GM12878 (cell line): ENCODE measurements around the gene STK10. TPM values are rescaled to one million over a fixed set of nuclear protein-coding genes. Genes with fewer than 3 reads are reported as not detected.

Experiments used
- ATF7 ChIP-seq: fragments of 450-650 bp; IDR thresholded peaks from 2 replicates; pipeline ENCODE4 v1.6.1; 2016; ENCODE audit warnings: low read depth, mild to moderate bottlenecking
- BCL11A ChIP-seq: IDR thresholded peaks from 2 replicates; pipeline ENCODE4 v1.6.1; 2011; ENCODE audit warnings: low read depth, low read length
- BRCA1 ChIP-seq: IDR thresholded peaks from 2 replicates; pipeline ENCODE4 v1.6.1; 2011; ENCODE audit warnings: low read depth, low read length, improper control_type of control experiment
- CHD4 ChIP-seq: fragments of 200-600 bp; sonication (generic); IDR thresholded peaks from 2 replicates; pipeline ENCODE4 v1.6.1; 2016; ENCODE audit warnings: mild to moderate bottlenecking
- FOXK2 ChIP-seq: fragments of 450-650 bp; IDR thresholded peaks from 2 replicates; pipeline ENCODE4 v1.6.1; 2017; ENCODE audit warnings: mild to moderate bottlenecking, moderate library complexity
- HSF1 ChIP-seq: fragments of 150-350 bp; IDR thresholded peaks from 2 replicates; pipeline ENCODE4 v1.6.1; 2014; ENCODE audit warnings: mild to moderate bottlenecking, low read depth, low read length
- JUND ChIP-seq: IDR thresholded peaks from 2 replicates; pipeline ENCODE4 v1.6.1; 2012; ENCODE audit warnings: low read depth, mild to moderate bottlenecking, low read length, improper control_type of control experiment, moderate library complexity
- KAT2A ChIP-seq: conservative IDR thresholded peaks from 2 replicates; pipeline ENCODE4 v1.6.1; 2011; ENCODE audit warnings: low read depth, low read length; ENCODE audit not compliant: control insufficient read depth
- MTA3 ChIP-seq: IDR thresholded peaks from 2 replicates; pipeline ENCODE4 v1.6.1; 2012; ENCODE audit warnings: low read length, inconsistent platforms, borderline replicate concordance
- NRF1 ChIP-seq: conservative IDR thresholded peaks from 2 replicates; pipeline ENCODE4 v1.6.1; 2011; ENCODE audit warnings: mild to moderate bottlenecking, low read depth, low read length, improper control_type of control experiment
- PKNOX1 ChIP-seq: fragments of 450-650 bp; IDR thresholded peaks from 2 replicates; pipeline ENCODE4 v1.6.1; 2016; ENCODE audit warnings: mild to moderate bottlenecking
- POLR2A ChIP-seq: IDR thresholded peaks from 2 replicates; pipeline ENCODE4 v1.6.1; 2011; ENCODE audit warnings: low read depth, mild to moderate bottlenecking, low read length
- RAD21 ChIP-seq: IDR thresholded peaks from 2 replicates; pipeline ENCODE4 v1.6.1; 2011; ENCODE audit warnings: mild to moderate bottlenecking, low read depth, low read length, moderate library complexity; ENCODE audit not compliant: insufficient read depth
- RELA ChIP-seq: fragments of 450-650 bp; IDR thresholded peaks from 2 replicates; pipeline ENCODE4 v1.8.0; 2014; ENCODE audit warnings: borderline replicate concordance; ENCODE audit not compliant: partially characterized antibody
- RUNX3 ChIP-seq: IDR thresholded peaks from 2 replicates; pipeline ENCODE4 v1.6.1; 2012; ENCODE audit warnings: low read length, inconsistent platforms
- SKIL ChIP-seq: fragments of 450-650 bp; IDR thresholded peaks from 2 replicates; pipeline ENCODE4 v1.6.1; 2017; ENCODE audit warnings: mild to moderate bottlenecking, low read depth, inconsistent platforms; ENCODE audit not compliant: poor library complexity, severe bottlenecking
- SMAD1 ChIP-seq: fragments of 450-650 bp; IDR thresholded peaks from 2 replicates; pipeline ENCODE4 v1.6.1; 2018; ENCODE audit warnings: mild to moderate bottlenecking, low read depth; ENCODE audit not compliant: partially characterized antibody
- TCF12 ChIP-seq: IDR thresholded peaks from 2 replicates; pipeline ENCODE4 v1.6.1; 2011; ENCODE audit warnings: low read depth, mild to moderate bottlenecking, low read length
- YY1 ChIP-seq: IDR thresholded peaks from 2 replicates; pipeline ENCODE4 v1.6.1; 2011; ENCODE audit warnings: low read depth, mild to moderate bottlenecking, low read length
- ZBTB33 ChIP-seq: fragments of 450-650 bp; IDR thresholded peaks from 2 replicates; pipeline ENCODE4 v1.6.1; 2017; ENCODE audit warnings: mild to moderate bottlenecking
- ZNF687 ChIP-seq: fragments of 450-650 bp; IDR thresholded peaks from 2 replicates; pipeline ENCODE4 v1.6.1; 2017; ENCODE audit warnings: mild to moderate bottlenecking, moderate library complexity
- polyA plus RNA-seq, 11 experiments: library from polyadenylated mRNA; depleted of rRNA in 4 of 11; unstranded in 6 of 11; stranded (reverse) in 5 of 11; fragments of >200 nt; fragmentation: Nextera tagmentation in 4 of 11; fragmentation: Illumina TruSeq in 1 of 11; extraction: Ambion mirVana in 4 of 11; extraction: Trizol in 1 of 11; gene quantifications; 1 replicate in 1 of 11; 2 replicates in 10 of 11; pipeline versions ENCODE4 v1.2.1 to v1.2.3, GENCODE V29; 2011 to 2016; ENCODE audit warnings: inconsistent platforms in 2 of 11, missing spikeins in 2 of 11, low read depth in 1 of 11
- total RNA-seq, 4 experiments: library from RNA; depleted of rRNA in 3 of 4; stranded (reverse); fragments of >200 nt in 3 of 4; fragmentation: Illumina TruSeq in 1 of 4; extraction: Trizol in 1 of 4; gene quantifications; 2 replicates each; pipeline versions ENCODE4 v1.2.1 to v1.2.3, GENCODE V29; 2013 to 2021

The STK10 gene
- total and polyA plus RNA-seq, 10 of the 15 experiments (the other 5 are each of a cell fraction or from before 2014, with no cell fraction given): 14.2 to 96.4 (median 50.6) TPM

- TF ChIP-seq ZNF687: no peak
- TF ChIP-seq RELA: no peak
- TF ChIP-seq JUND: no peak
- TF ChIP-seq ATF7: no peak
- no peak for TF ChIP-seq BRCA1
- no peak for TF ChIP-seq POLR2A
- TF ChIP-seq NRF1: no peak
- TF ChIP-seq SMAD1: no peak
- no peak for TF ChIP-seq PKNOX1
- no peak for TF ChIP-seq ZBTB33
- no peak for TF ChIP-seq SKIL
- no peak for TF ChIP-seq FOXK2
- no peak for TF ChIP-seq BCL11A
- TF ChIP-seq KAT2A: no peak
- TF ChIP-seq TCF12: no peak
- TF ChIP-seq RUNX3: peak; percentile 76
- peak; percentile 58; the same call in 1 of the 2 replicates for TF ChIP-seq MTA3
- no peak for TF ChIP-seq CHD4
- TF ChIP-seq RAD21: no peak
- TF ChIP-seq YY1: no peak
- TF ChIP-seq HSF1: no peak
Measured at GRCh38 chr5:172235132-172235780, 47.2 kb upstream of the STK10 start (continued).
